Measurements from ENCODE around the gene IDH3G.

The IDH3G gene

GRCh38 chrX:153794897-153795816 lies 982 bp upstream of the IDH3G start:
- peaks cover 30 to 61% of the 10 kb centered on the region in 2 experiments for H3K36me3 ChIP-seq (ENCODE audit: control insufficient read depth in 1 of 2, insufficient read depth in 2 of 2, low read depth in 1 of 2, low read length in 2 of 2)
- peak; percentile 26 for DNase-seq
- peak overlapping the region; percentile 25 for H4K91ac ChIP-seq (ENCODE audit: low read length)
- H3K4me3 ChIP-seq (ENCODE audit: insufficient read depth in 1 of 2, low read depth in 1 of 2, low read length in 2 of 2) = peak overlapping the region; percentile 74 to 83
- H3K18ac ChIP-seq (ENCODE audit: low read depth in 1 of 2, low read length in 2 of 2) = peak overlapping the region; percentile 59 to 85
- peaks cover 11% of the 10 kb centered on the region for H3K9me3 ChIP-seq (ENCODE audit: control insufficient read depth, low read length)
- no peak overlapping the region for H2BK15ac ChIP-seq (ENCODE audit: low read depth, poor library complexity, severe bottlenecking)
- peaks cover 19% of the 10 kb centered on the region for H3K4me1 ChIP-seq (ENCODE audit: control insufficient read depth, insufficient read depth, low read depth, low read length)
- no peaks in the 10 kb centered on the region for H3K27me3 ChIP-seq (ENCODE audit: control insufficient read depth in 1 of 2, insufficient read depth in 1 of 2, low read length in 2 of 2)
- peak overlapping the region in 1 of 2 experiments; percentile 40 for H3K23ac ChIP-seq (ENCODE audit: low read length in 2 of 2)
- no peak overlapping the region for H2AFZ ChIP-seq (ENCODE audit: low read depth, low read length)
- peak overlapping the region; percentile 23 for H3K27ac ChIP-seq (ENCODE audit: low read length, poor library complexity, severe bottlenecking)
- H2BK120ac ChIP-seq (ENCODE audit: low read depth, low read length) = no peak overlapping the region
- WGBS = 5% methylated on average over 43 of the region's 47 CpGs
- H3K79me1 ChIP-seq (replicated peaks; ENCODE audit: low read length, poor library complexity, severe bottlenecking) = peaks cover 6% of the 10 kb centered on the region
- H4K8ac ChIP-seq (ENCODE audit: low read length) = peak overlapping the region; percentile 4
- peak overlapping the region; percentile 35 to 80 for H3K4ac ChIP-seq (ENCODE audit: low read depth in 1 of 2, low read length in 2 of 2)
- peak overlapping the region; percentile 94 for H3K9ac ChIP-seq (ENCODE audit: low read length)
- H2BK5ac ChIP-seq (ENCODE audit: low read depth, low read length, poor library complexity, severe bottlenecking) = no peak overlapping the region
- peak overlapping the region; percentile 78 for H3K4me2 ChIP-seq (ENCODE audit: low read length, poor library complexity, severe bottlenecking)
- H2AK5ac ChIP-seq (ENCODE audit: low read length, severe bottlenecking) = no peak overlapping the region
- H2BK12ac ChIP-seq (ENCODE audit: low read length in 2 of 2) = peak overlapping the region in 1 of 2 experiments; percentile 37
- H3K14ac ChIP-seq (ENCODE audit: low read length in 2 of 2) = peak overlapping the region in 1 of 2 experiments; percentile 97

- peak overlapping the region; percentile 94 for H3K9ac ChIP-seq (ENCODE audit: low read length)
- no peak overlapping the region for H3K14ac ChIP-seq (ENCODE audit: low read length in 2 of 2)
- peak overlapping the region; percentile 82 to 83 for H3K4me3 ChIP-seq (ENCODE audit: insufficient read depth in 1 of 2, low read depth in 1 of 2, low read length in 2 of 2)
- peak overlapping the region; percentile 71 for H3K4me2 ChIP-seq (ENCODE audit: low read length, poor library complexity, severe bottlenecking)
- no peak overlapping the region for H4K91ac ChIP-seq (ENCODE audit: low read length)
- peaks cover 19% of the 10 kb centered on the region for H3K4me1 ChIP-seq (ENCODE audit: control insufficient read depth, insufficient read depth, low read depth, low read length)
- H3K27me3 ChIP-seq (ENCODE audit: control insufficient read depth in 1 of 2, insufficient read depth in 1 of 2, low read length in 2 of 2) = peaks cover 0 to 2% of the 10 kb centered on the region in 2 experiments
- H3K27ac ChIP-seq (ENCODE audit: low read length, poor library complexity, severe bottlenecking) = peak overlapping the region; percentile 40
- H3K9me3 ChIP-seq (ENCODE audit: control insufficient read depth, low read length) = peaks cover 4% of the 10 kb centered on the region
- 36% methylated on average over 3 of the region's 7 CpGs for WGBS
- no peak overlapping the region for H3K23ac ChIP-seq (ENCODE audit: low read length in 2 of 2)
- peak; percentile 25 for DNase-seq
- H4K8ac ChIP-seq (ENCODE audit: low read length) = no peak overlapping the region
- peaks cover 13% of the 10 kb centered on the region for H3K79me1 ChIP-seq (replicated peaks; ENCODE audit: low read length, poor library complexity, severe bottlenecking)
- no peak overlapping the region for H2BK12ac ChIP-seq (ENCODE audit: low read length in 2 of 2)
- H2BK15ac ChIP-seq (ENCODE audit: low read depth, poor library complexity, severe bottlenecking) = no peak overlapping the region
- H2BK5ac ChIP-seq (ENCODE audit: low read depth, low read length, poor library complexity, severe bottlenecking) = no peak overlapping the region
- H2AK5ac ChIP-seq (ENCODE audit: low read length, severe bottlenecking) = no peak overlapping the region
- H2AFZ ChIP-seq (ENCODE audit: low read depth, low read length) = no peak overlapping the region
- no peak overlapping the region for H3K18ac ChIP-seq (ENCODE audit: low read depth in 1 of 2, low read length in 2 of 2)
- H3K36me3 ChIP-seq (ENCODE audit: control insufficient read depth in 1 of 2, insufficient read depth in 2 of 2, low read depth in 1 of 2, low read length in 2 of 2) = peaks cover 30 to 67% of the 10 kb centered on the region in 2 experiments
- no peak overlapping the region for H2BK120ac ChIP-seq (ENCODE audit: low read depth, low read length)
- peak overlapping the region in 1 of 2 experiments; percentile 61 for H3K4ac ChIP-seq (ENCODE audit: low read depth in 1 of 2, low read length in 2 of 2)
Observed at GRCh38 chrX:153793291-153793690, 884 bp downstream of the IDH3G start.

GRCh38 chrX:153792368-153792767 lies 1.8 kb downstream of the IDH3G start:
- Histone ChIP-seq H3K14ac (ENCODE audit: low read length in 2 of 2) (no peak overlapping the region), H2AK5ac (ENCODE audit: low read length, severe bottlenecking) (no peak overlapping the region), H4K8ac (ENCODE audit: low read length) (no peak overlapping the region), H3K9me3 (ENCODE audit: control insufficient read depth, low read length) (peaks cover 4% of the 10 kb centered on the region), H3K36me3 (ENCODE audit: control insufficient read depth in 1 of 2, insufficient read depth in 2 of 2, low read depth in 1 of 2, low read length in 2 of 2) (peaks cover 30 to 67% of the 10 kb centered on the region in 2 experiments), H3K79me1 (replicated peaks; ENCODE audit: low read length, poor library complexity, severe bottlenecking) (peaks cover 14% of the 10 kb centered on the region), H3K9ac (ENCODE audit: low read length) (no peak overlapping the region), H2BK120ac (ENCODE audit: low read depth, low read length) (no peak overlapping the region), H2BK12ac (ENCODE audit: low read length in 2 of 2) (no peak overlapping the region), H3K4me2 (ENCODE audit: low read length, poor library complexity, severe bottlenecking) (no peak overlapping the region), H3K4me1 (ENCODE audit: control insufficient read depth, insufficient read depth, low read depth, low read length) (peaks cover 19% of the 10 kb centered on the region), H3K4me3 (ENCODE audit: insufficient read depth in 1 of 2, low read depth in 1 of 2, low read length in 2 of 2) (peak overlapping the region in 1 of 2 experiments; percentile 83), H3K27me3 (ENCODE audit: control insufficient read depth in 1 of 2, insufficient read depth in 1 of 2, low read length in 2 of 2) (peaks cover 0 to 2% of the 10 kb centered on the region in 2 experiments), H3K27ac (ENCODE audit: low read length, poor library complexity, severe bottlenecking) (no peak overlapping the region), H2AFZ (ENCODE audit: low read depth, low read length) (no peak overlapping the region), H2BK15ac (ENCODE audit: low read depth, poor library complexity, severe bottlenecking) (no peak overlapping the region), H3K18ac (ENCODE audit: low read depth in 1 of 2, low read length in 2 of 2) (no peak overlapping the region), H4K91ac (ENCODE audit: low read length) (no peak overlapping the region), H3K23ac (ENCODE audit: low read length in 2 of 2) (no peak overlapping the region), H3K4ac (ENCODE audit: low read depth in 1 of 2, low read length in 2 of 2) (no peak overlapping the region), H2BK5ac (ENCODE audit: low read depth, low read length, poor library complexity, severe bottlenecking) (no peak overlapping the region)
- 91% methylated on average over 6 of the region's 6 CpGs for WGBS
- no peak for DNase-seq

- Histone ChIP-seq H3K23ac (ENCODE audit: low read length in 2 of 2) (no peak overlapping the region), H3K27ac (ENCODE audit: low read length, poor library complexity, severe bottlenecking) (no peak overlapping the region), H3K4ac (ENCODE audit: low read depth in 1 of 2, low read length in 2 of 2) (no peak overlapping the region), H3K36me3 (ENCODE audit: control insufficient read depth in 1 of 2, insufficient read depth in 2 of 2, low read depth in 1 of 2, low read length in 2 of 2) (peaks cover 32 to 67% of the 10 kb centered on the region in 2 experiments), H2BK15ac (ENCODE audit: low read depth, poor library complexity, severe bottlenecking) (no peak overlapping the region), H3K9me3 (ENCODE audit: control insufficient read depth, low read length) (peaks cover 4% of the 10 kb centered on the region), H2BK12ac (ENCODE audit: low read length in 2 of 2) (no peak overlapping the region), H3K9ac (ENCODE audit: low read length) (no peak overlapping the region), H4K8ac (ENCODE audit: low read length) (no peak overlapping the region), H3K79me1 (replicated peaks; ENCODE audit: low read length, poor library complexity, severe bottlenecking) (peaks cover 13% of the 10 kb centered on the region), H3K27me3 (ENCODE audit: control insufficient read depth in 1 of 2, insufficient read depth in 1 of 2, low read length in 2 of 2) (peaks cover 0 to 2% of the 10 kb centered on the region in 2 experiments), H2AFZ (ENCODE audit: low read depth, low read length) (no peak overlapping the region), H2BK5ac (ENCODE audit: low read depth, low read length, poor library complexity, severe bottlenecking) (no peak overlapping the region), H2AK5ac (ENCODE audit: low read length, severe bottlenecking) (no peak overlapping the region), H3K4me3 (ENCODE audit: insufficient read depth in 1 of 2, low read depth in 1 of 2, low read length in 2 of 2) (no peak overlapping the region), H3K4me1 (ENCODE audit: control insufficient read depth, insufficient read depth, low read depth, low read length) (peaks cover 16% of the 10 kb centered on the region), H3K14ac (ENCODE audit: low read length in 2 of 2) (no peak overlapping the region), H4K91ac (ENCODE audit: low read length) (no peak overlapping the region), H2BK120ac (ENCODE audit: low read depth, low read length) (no peak overlapping the region), H3K18ac (ENCODE audit: low read depth in 1 of 2, low read length in 2 of 2) (no peak overlapping the region), H3K4me2 (ENCODE audit: low read length, poor library complexity, severe bottlenecking) (no peak overlapping the region)
- 91% methylated on average over 17 of the region's 17 CpGs for WGBS
- DNase-seq = no peak
Observed at GRCh38 chrX:153791104-153791852, 2.9 kb downstream of the IDH3G start.
